GM12878 (cell line): Measurements from ENCODE around the gene ARL6IP1. TPM values are rescaled to one million over a fixed set of nuclear protein-coding genes. Genes with fewer than 3 reads are reported as not detected.
"Not testable (repeated sequence)": the region's sequence is repeated elsewhere in the genome, so short reads cannot be mapped to it uniquely, and the experiment has no call there.

Experiments used
- ATAC-seq: fragments of 200-7000 bp; cut with Tn5 transposase; 3 replicates; pipeline ENCODE4 v1.9.1; 2020; ENCODE audit warnings: mild to moderate bottlenecking, moderate library complexity
- BruUV-seq: library from RNA; stranded (reverse); fragments of 400-500 nt; replicated peaks from 2 replicates; lab custom pipeline; 2021; lab: Mats Ljungman, UMichigan
- CTCF ChIA-PET: fragments of 300-600 bp; sonication (Branson Sonifier 250); formaldehyde crosslinking; extraction: SDS; loops from one replicate; lab custom pipeline; 2021; ENCODE audit warnings: inconsistent platforms; lab: Yijun Ruan, JAX
- POLR2A ChIA-PET: fragments of 350-600 bp; formaldehyde crosslinking; extraction: SDS; loops from one replicate; lab custom pipeline; 2021; ENCODE audit warnings: inconsistent platforms; lab: Charles Lee
- RAD21 ChIA-PET: fragments of 300-600 bp; sonication (Branson Sonifier 250); formaldehyde crosslinking; loops from one replicate; lab custom pipeline; 2023; ENCODE audit warnings: antibody characterized with exemption; ENCODE audit not compliant: unreplicated experiment; lab: Charles Lee
- SMC1A ChIA-PET: fragments of 300-600 bp; sonication (Branson Sonifier 250); formaldehyde crosslinking; loops from one replicate; lab custom pipeline; 2023; ENCODE audit not compliant: unreplicated experiment, uncharacterized antibody; lab: Charles Lee
- DNase-seq: peaks from one replicate; pipeline ENCODE4 v3.0.0-alpha.2; 2011; ENCODE audit warnings: low read depth, low spot score
- FAIRE-seq: peaks from 3 replicates; lab custom pipeline; 2011; peaks lifted over from hg19 to GRCh38; lab: Jason Lieb, UNC
- H2AFZ ChIP-seq: 2 replicates; pipeline ENCODE4 v1.6.0; 2011; ENCODE audit warnings: low read depth, low read length, control low read depth; ENCODE audit not compliant: control insufficient read depth
- H3K27ac ChIP-seq: 2 replicates; pipeline ENCODE4 v1.5.1; 2011; ENCODE audit warnings: control low read depth; ENCODE audit not compliant: control insufficient read depth, insufficient read depth
- H3K27me3 ChIP-seq, 2 experiments: replicated peaks in 1 of 2; 2 replicates each; pipeline versions ENCODE4 v1.6.0 to v1.6.1; 2011; ENCODE audit warnings: low read length in 1 of 2; ENCODE audit not compliant: control insufficient read depth in 2 of 2, insufficient read depth in 2 of 2
- H3K36me3 ChIP-seq, 2 experiments: 2 replicates each; pipeline ENCODE4 v1.5.1; 2011; ENCODE audit warnings: low read length in 1 of 2; ENCODE audit not compliant: control insufficient read depth in 2 of 2, insufficient read depth in 2 of 2
- H3K4me1 ChIP-seq: 2 replicates; pipeline ENCODE4 v1.6.1; 2011; ENCODE audit warnings: mild to moderate bottlenecking, low read length, moderate library complexity, mixed read lengths; ENCODE audit not compliant: control insufficient read depth, insufficient read depth
- H3K4me2 ChIP-seq: 2 replicates; pipeline ENCODE4 v1.6.0; 2011; ENCODE audit warnings: control low read depth; ENCODE audit not compliant: control insufficient read depth, insufficient read depth
- H3K4me3 ChIP-seq: fragments of 200-600 bp; sonication (generic); 2 replicates; pipeline ENCODE4 v1.5.1; 2016
- H3K79me2 ChIP-seq: 2 replicates; pipeline ENCODE4 v1.6.0; 2011; ENCODE audit warnings: low read length; ENCODE audit not compliant: control insufficient read depth, insufficient read depth
- H3K9ac ChIP-seq: 2 replicates; pipeline ENCODE4 v1.8.0; 2011; ENCODE audit warnings: low read length, control low read depth, mixed read lengths; ENCODE audit not compliant: control insufficient read depth, insufficient read depth
- H3K9me3 ChIP-seq: replicated peaks from 3 replicates; pipeline ENCODE4 v1.5.1; 2011; ENCODE audit warnings: mild to moderate bottlenecking, low read length; ENCODE audit not compliant: control insufficient read depth, insufficient read depth
- H4K20me1 ChIP-seq: 2 replicates; pipeline ENCODE4 v1.6.0; 2011; ENCODE audit not compliant: control insufficient read depth, insufficient read depth
- BHLHE40 ChIP-seq, 2 experiments: fragments of 450-650 bp in 1 of 2; IDR thresholded peaks; 2 replicates each; pipeline ENCODE4 v1.6.1; 2011 to 2017; ENCODE audit warnings: low read depth in 2 of 2, borderline replicate concordance in 1 of 2, improper control_type of control experiment in 1 of 2, low read length in 1 of 2, mild to moderate bottlenecking in 1 of 2
- IKZF2 ChIP-seq, 2 experiments: fragments of 450-650 bp; IDR thresholded peaks; 2 replicates each; pipeline ENCODE4 v1.6.1; 2017; ENCODE audit warnings: mild to moderate bottlenecking in 2 of 2, moderate library complexity in 2 of 2
- MEF2B ChIP-seq: fragments of 450-650 bp; IDR thresholded peaks from 2 replicates; pipeline ENCODE4 v1.6.1; 2018; ENCODE audit warnings: mild to moderate bottlenecking, moderate library complexity; ENCODE audit not compliant: partially characterized antibody, poor library complexity, severe bottlenecking
- RAD51 ChIP-seq: fragments of 450-650 bp; IDR thresholded peaks from 2 replicates; pipeline ENCODE4 v1.6.1; 2016; ENCODE audit warnings: moderate library complexity, mild to moderate bottlenecking, inconsistent platforms
- RUNX3 ChIP-seq: IDR thresholded peaks from 2 replicates; pipeline ENCODE4 v1.6.1; 2012; ENCODE audit warnings: low read length, inconsistent platforms
- SKIL ChIP-seq: fragments of 450-650 bp; IDR thresholded peaks from 2 replicates; pipeline ENCODE4 v1.6.1; 2017; ENCODE audit warnings: mild to moderate bottlenecking, low read depth, inconsistent platforms; ENCODE audit not compliant: poor library complexity, severe bottlenecking
- TCF12 ChIP-seq: IDR thresholded peaks from 2 replicates; pipeline ENCODE4 v1.6.1; 2011; ENCODE audit warnings: low read depth, mild to moderate bottlenecking, low read length
- TCF3 ChIP-seq: IDR thresholded peaks from 2 replicates; pipeline ENCODE4 v1.6.1; 2012; ENCODE audit warnings: low read depth, mild to moderate bottlenecking, low read length, borderline replicate concordance; ENCODE audit not compliant: insufficient read depth
- ZNF384 ChIP-seq: IDR thresholded peaks from 2 replicates; pipeline ENCODE4 v1.6.1; 2012; ENCODE audit warnings: low read depth, mild to moderate bottlenecking, low read length, improper control_type of control experiment, borderline replicate concordance
- ZNF687 ChIP-seq: fragments of 450-650 bp; IDR thresholded peaks from 2 replicates; pipeline ENCODE4 v1.6.1; 2017; ENCODE audit warnings: mild to moderate bottlenecking, moderate library complexity
- WGBS: methylation state at CpG from one replicate; pipeline ENCODE4 v1.1.6; 2016; ENCODE audit warnings: low lambda C conversion rate; ENCODE audit not compliant: insufficient replicate concordance, insufficient coverage; ENCODE audit errors: missing lambda C conversion rate; 5-methylcytosine and 5-hydroxymethylcytosine counted together
- in situ Hi-C: fragments of 300-500 bp; cut with MboI; formaldehyde crosslinking; loops from 9 replicates; pipeline ENCODE4 v1.14.3; 2018; ENCODE audit warnings: mixed read lengths
- intact Hi-C: fragments of 100-400 bp; cut with micrococcal nuclease; formaldehyde crosslinking; loops from one replicate; pipeline ENCODE4 v1.14.2; 2022; ENCODE audit not compliant: unreplicated experiment
- polyA plus RNA-seq, 11 experiments: library from polyadenylated mRNA; depleted of rRNA in 4 of 11; unstranded in 6 of 11; stranded (reverse) in 5 of 11; fragments of >200 nt; fragmentation: Nextera tagmentation in 4 of 11; fragmentation: Illumina TruSeq in 1 of 11; extraction: Ambion mirVana in 4 of 11; extraction: Trizol in 1 of 11; gene quantifications; 1 replicate in 1 of 11; 2 replicates in 10 of 11; pipeline versions ENCODE4 v1.2.1 to v1.2.3, GENCODE V29; 2011 to 2016; ENCODE audit warnings: inconsistent platforms in 2 of 11, missing spikeins in 2 of 11, low read depth in 1 of 11
- total RNA-seq, 4 experiments: library from RNA; depleted of rRNA in 3 of 4; stranded (reverse); fragments of >200 nt in 3 of 4; fragmentation: Illumina TruSeq in 1 of 4; extraction: Trizol in 1 of 4; gene quantifications; 2 replicates each; pipeline versions ENCODE4 v1.2.1 to v1.2.3, GENCODE V29; 2013 to 2021

ARL6IP1 gene
- total and polyA plus RNA-seq, 10 of the 15 experiments (the other 5 are each of a cell fraction or from before 2014, with no cell fraction given), result 99.3 to 334 (median 197) TPM

- in situ Hi-C loops, result loop anchor here (25.0 kb wide), 2 partner anchors 830 to 1205 kb away; no protein-coding TSS in a partner anchor
- H3K27me3 ChIP-seq, H3K9me3 ChIP-seq, H3K36me3 ChIP-seq, BruUV-seq, H3K4me1 ChIP-seq, H3K4me3 ChIP-seq, intact Hi-C loops, H3K4me2 ChIP-seq, H2AFZ ChIP-seq, H3K79me2 ChIP-seq, H4K20me1 ChIP-seq, H3K9ac ChIP-seq, H3K27ac ChIP-seq, CTCF ChIA-PET: not testable (repeated sequence)
- POLR2A ChIA-PET, result interaction anchor here (0.9 kb wide), 1 partner anchor 34 kb away, joined by 3 read pairs; the partner anchor contains the start of gene ARL6IP1
- RAD21 ChIA-PET, result interaction anchor here (1.0 to 1.2 kb wide), 2 partner anchors 22 to 33 kb away, joined by 3 to 4 read pairs; no protein-coding TSS in a partner anchor
- SMC1A ChIA-PET, result interaction anchor here (0.7 to 1.8 kb wide), 3 partner anchors 18 to 1511 kb away, joined by 3 to 5 read pairs (median 4); no protein-coding TSS in a partner anchor
- 0% methylated on average over 4 of the region's 7 CpGs for WGBS
- FAIRE-seq (peak; percentile 41), DNase-seq (peak; percentile 61), ATAC-seq (peak; percentile 74)
- TF ChIP-seq MEF2B (peak; percentile 17), ZNF384 (peak; percentile 64; the same call in 1 of the 2 replicates), TCF12 (peak; percentile 82; the same call in 1 of the 2 replicates), IKZF2 (IDR thresholded peaks at IDR 0.05) (peak in 1 of 2 experiments; percentile 41; a peak in 1 of 4 replicates), RAD51 (peak; percentile 74), BHLHE40 (IDR thresholded peaks at IDR 0.05; ENCODE audit: borderline replicate concordance in 1 of 2, low read depth in 2 of 2, low read length in 1 of 2) (peak; percentile 39 to 59; a peak in 2 of 4 replicates), ZNF687 (peak; percentile 65; the same call in 1 of the 2 replicates), TCF3 (peak; percentile 62; the same call in 1 of the 2 replicates), RUNX3 (0 out of 2 replicates have a peak, but pooled peaks have one; percentile 15), SKIL (peak; percentile 63)
Observed at GRCh38 chr16:18767217-18767616, 34.1 kb downstream of the ARL6IP1 start.
